ENCODE results near the gene UQCR11. TPM values are rescaled to one million over a fixed set of nuclear protein-coding genes. Genes with fewer than 3 reads are reported as not detected.

The UQCR11 gene
- total and polyA plus RNA-seq, 8 donors = 60.4 to 232 (median 88.4) TPM

DNA sequence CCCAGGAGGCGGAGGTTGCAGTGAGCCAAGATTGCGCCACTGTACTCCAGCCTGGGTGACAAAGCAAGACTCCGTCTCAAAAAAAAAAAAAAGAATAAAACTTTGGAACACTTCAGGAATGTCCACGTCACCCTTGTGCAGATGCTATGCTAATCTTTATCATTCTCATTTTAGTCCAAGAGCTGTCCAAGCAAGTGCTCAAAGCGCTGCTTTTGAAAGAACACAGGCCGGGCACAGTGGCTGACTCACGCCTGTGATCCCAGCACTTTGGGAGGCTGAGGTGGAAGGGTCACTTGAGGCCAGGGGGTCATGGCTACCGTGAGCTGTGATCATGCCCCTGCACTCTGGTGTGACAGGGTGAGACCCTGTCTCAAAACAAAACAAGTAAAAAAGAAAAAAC lies 11.1 kb upstream of the UQCR11 start:
- TF ChIP-seq, protein P1, sequence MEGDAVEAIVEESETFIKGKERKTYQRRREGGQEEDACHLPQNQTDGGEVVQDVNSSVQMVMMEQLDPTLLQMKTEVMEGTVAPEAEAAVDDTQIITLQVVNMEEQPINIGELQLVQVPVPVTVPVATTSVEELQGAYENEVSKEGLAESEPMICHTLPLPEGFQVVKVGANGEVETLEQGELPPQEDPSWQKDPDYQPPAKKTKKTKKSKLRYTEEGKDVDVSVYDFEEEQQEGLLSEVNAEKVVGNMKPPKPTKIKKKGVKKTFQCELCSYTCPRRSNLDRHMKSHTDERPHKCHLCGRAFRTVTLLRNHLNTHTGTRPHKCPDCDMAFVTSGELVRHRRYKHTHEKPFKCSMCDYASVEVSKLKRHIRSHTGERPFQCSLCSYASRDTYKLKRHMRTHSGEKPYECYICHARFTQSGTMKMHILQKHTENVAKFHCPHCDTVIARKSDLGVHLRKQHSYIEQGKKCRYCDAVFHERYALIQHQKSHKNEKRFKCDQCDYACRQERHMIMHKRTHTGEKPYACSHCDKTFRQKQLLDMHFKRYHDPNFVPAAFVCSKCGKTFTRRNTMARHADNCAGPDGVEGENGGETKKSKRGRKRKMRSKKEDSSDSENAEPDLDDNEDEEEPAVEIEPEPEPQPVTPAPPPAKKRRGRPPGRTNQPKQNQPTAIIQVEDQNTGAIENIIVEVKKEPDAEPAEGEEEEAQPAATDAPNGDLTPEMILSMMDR (IDR thresholded peaks at IDR 0.05) = no peak
- no peaks in the 10 kb centered on the region for H3K9me3 ChIP-seq
- DNase-seq (peak in 1 of 4 donors; percentile 24), ATAC-seq (no peak)
- H3K36me3 ChIP-seq = peaks cover 0 to 98% of the 10 kb centered on the region in 2 donors
- no peaks in the 10 kb centered on the region for H3K27me3 ChIP-seq
- H3K27ac ChIP-seq = no peak overlapping the region
- no peak overlapping the region for H3K4me3 ChIP-seq
- intact Hi-C loops (cut with DNase I) = no loop called here
- H3K4me1 ChIP-seq = no peaks in the 10 kb centered on the region

DNA sequence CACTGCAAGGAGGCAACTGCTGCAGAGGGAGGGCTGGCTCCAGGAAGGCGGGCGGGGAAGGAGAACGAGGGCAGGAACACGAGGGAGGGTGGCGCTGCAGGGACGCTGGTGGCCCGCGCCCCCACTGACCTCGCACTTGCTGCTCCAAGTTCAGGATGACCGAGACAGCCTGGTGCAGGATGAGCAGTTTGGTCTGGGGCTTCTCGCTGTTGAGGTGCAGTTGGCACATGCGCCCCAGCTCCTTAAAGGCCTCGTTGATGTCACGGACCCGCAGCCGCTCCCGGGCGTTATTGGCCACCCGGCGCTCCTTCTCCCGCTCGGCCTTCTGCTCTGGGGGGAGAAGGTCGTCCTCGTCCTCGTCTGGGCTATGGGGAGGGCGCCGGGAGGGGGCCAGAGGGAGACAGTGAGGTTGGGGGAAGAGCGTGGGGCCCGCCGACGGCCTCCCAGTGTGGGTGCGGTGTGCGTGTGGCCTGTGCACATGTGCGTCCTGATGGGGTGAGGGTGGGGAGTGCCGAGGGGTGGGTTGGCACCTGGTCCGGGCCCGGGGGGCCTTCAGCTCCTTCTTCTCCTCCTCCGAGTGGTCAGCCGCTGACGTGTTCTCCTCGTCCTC lies 10.0 kb upstream of the UQCR11 start:
- TF ChIP-seq, protein P1 (IDR thresholded peaks at IDR 0.05) = no peak
- peaks cover 0 to 90% of the 10 kb centered on the region in 2 donors for H3K36me3 ChIP-seq

DNA sequence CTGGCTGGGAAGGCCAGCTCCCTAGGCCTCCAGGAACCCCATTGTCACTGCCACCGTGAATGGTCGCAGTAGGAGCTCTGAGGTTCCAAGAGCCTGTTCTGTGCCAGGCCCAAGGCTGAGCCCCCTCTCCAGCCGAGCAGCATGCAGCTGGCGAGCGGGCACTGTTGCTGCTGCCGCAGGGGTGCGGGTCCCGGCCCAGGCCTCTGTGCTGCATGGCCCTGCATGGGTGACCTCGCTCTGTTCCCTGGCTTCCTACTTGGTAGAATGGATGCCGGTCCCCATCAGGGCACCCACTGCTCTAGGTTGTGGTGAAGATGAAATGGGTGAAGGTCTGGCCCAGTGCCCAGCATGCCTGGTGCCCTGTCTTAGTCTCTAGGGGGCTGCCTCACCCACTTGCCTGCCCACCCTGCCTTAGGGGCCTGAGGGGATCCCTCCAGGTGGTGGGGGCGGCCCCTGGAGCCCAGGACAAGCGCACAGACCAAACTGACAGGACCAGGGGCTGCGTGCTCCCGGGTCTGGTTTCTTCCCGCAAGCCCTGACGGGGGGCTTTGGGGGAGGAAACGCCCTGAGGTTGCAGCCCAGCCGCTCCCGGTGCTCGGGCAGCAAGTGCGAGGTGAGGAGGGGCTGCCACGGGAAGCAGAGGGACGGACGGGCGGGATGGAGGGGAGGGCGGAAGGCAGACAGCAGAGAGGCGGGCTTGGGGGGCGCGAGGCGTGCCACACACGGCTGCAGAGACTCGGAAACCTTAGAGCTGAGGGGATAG lies 8.7 kb upstream of the UQCR11 start:
- Histone ChIP-seq H3K36me3 (peaks cover 0 to 77% of the 10 kb centered on the region in 2 donors), H3K4me3 (no peak overlapping the region), H3K27ac (no peak overlapping the region), H3K9me3 (no peaks in the 10 kb centered on the region), H3K27me3 (no peaks in the 10 kb centered on the region), H3K4me1 (peaks cover 0 to 5% of the 10 kb centered on the region in 2 donors)
- intact Hi-C loops (cut with DNase I) = no loop called here
- DNase-seq (peak in 1 of 4 donors; percentile 55), ATAC-seq (no peak)
- TF ChIP-seq, protein P1 (IDR thresholded peaks at IDR 0.05) = no peak

More for the DNA sequence above, 10.0 kb upstream of the UQCR11 start:
- ATAC-seq = no peak
- H3K27me3 ChIP-seq = no peaks in the 10 kb centered on the region
- H3K4me1 ChIP-seq = no peaks in the 10 kb centered on the region
- intact Hi-C loops (cut with DNase I) = no loop called here
- H3K9me3 ChIP-seq = no peaks in the 10 kb centered on the region
- DNase-seq = peak in 1 of 4 donors; percentile 51
- no peak overlapping the region for H3K4me3 ChIP-seq
- no peak overlapping the region for H3K27ac ChIP-seq

DNA sequence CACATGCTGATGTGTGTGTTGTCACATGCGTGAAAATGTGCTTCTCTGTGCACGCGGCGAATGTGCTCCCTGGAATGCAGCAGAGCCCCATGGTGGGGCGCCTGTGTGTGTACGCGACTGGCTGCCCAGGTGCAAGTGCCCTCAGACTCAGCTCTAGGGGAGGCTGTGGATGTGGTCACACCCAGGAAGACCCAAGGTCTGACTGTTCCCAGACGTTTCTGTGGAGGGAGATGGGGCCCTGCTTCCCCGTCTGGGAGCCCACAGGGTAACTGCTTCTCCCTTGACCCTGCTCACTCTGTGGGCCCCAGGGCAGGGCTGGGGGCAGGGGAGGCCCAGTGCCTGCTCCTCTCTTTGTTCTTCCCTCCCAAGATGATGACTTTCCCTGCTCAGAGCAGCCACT lies 7.9 kb upstream of the UQCR11 start:
- intact Hi-C loops (cut with DNase I) = no loop called here
- no peak overlapping the region for H3K27ac ChIP-seq
- no peaks in the 10 kb centered on the region for H3K27me3 ChIP-seq
- TF ChIP-seq, protein P1 (IDR thresholded peaks at IDR 0.05) = no peak
- DNase-seq (no peak), ATAC-seq (no peak)
- peaks cover 0 to 5% of the 10 kb centered on the region in 2 donors for H3K4me1 ChIP-seq
- H3K36me3 ChIP-seq = peaks cover 0 to 69% of the 10 kb centered on the region in 2 donors
- no peak overlapping the region for H3K4me3 ChIP-seq
- no peaks in the 10 kb centered on the region for H3K9me3 ChIP-seq
